Esophagus squamous epithelium (tissue), 5 donors: ENCODE results near the gene KIAA0408. TPM values are rescaled to one million over a fixed set of nuclear protein-coding genes. Genes with fewer than 3 reads are reported as not detected.

Experiments used
- DNase-seq: peaks from one replicate; lab custom pipeline; 2025; lab: John Stamatoyannopoulos, UW
- H3K27ac ChIP-seq, 4 donors: fragments of 200-600 bp; sonication (generic); one replicate each; pipeline ENCODE4 v1.5.1; 2016 to 2019; ENCODE audit warnings: mild to moderate bottlenecking in 1 of 4
- H3K27me3 ChIP-seq, 4 donors: fragments of 200-600 bp; sonication (generic); 1 replicate in 3 of 4; 2 replicates in 1 of 4; pipeline versions ENCODE4 v1.5.1 to v1.6.0; 2017 to 2021; ENCODE audit warnings: antibody characterized with exemption in 1 of 4
- H3K36me3 ChIP-seq, 3 donors: fragments of 200-600 bp; sonication (generic); one replicate each; pipeline ENCODE4 v1.5.1; 2016 to 2019
- H3K4me1 ChIP-seq, 3 donors: fragments of 200-600 bp; sonication (generic); one replicate each; pipeline ENCODE4 v1.5.1; 2017 to 2019
- H3K4me3 ChIP-seq, 4 donors: fragments of 200-600 bp; sonication (generic); 1 replicate in 3 of 4; 2 replicates in 1 of 4; pipeline ENCODE4 v1.5.1; 2016 to 2019; ENCODE audit warnings: mild to moderate bottlenecking in 2 of 4, moderate library complexity in 1 of 4
- H3K9me3 ChIP-seq, 3 donors: fragments of 200-600 bp; sonication (generic); one replicate each; pipeline ENCODE4 v1.5.1; 2016 to 2019
- CTCF ChIP-seq, 6 experiments: fragments of 450-650 bp in 4 of 6; fragments of 200-600 bp in 2 of 6; sonication (generic) in 2 of 6; IDR thresholded peaks; one replicate each; pipeline ENCODE4 v1.5.1; 2016 to 2019; ENCODE audit warnings: antibody characterized with exemption in 6 of 6, mild to moderate bottlenecking in 4 of 6, moderate library complexity in 4 of 6
- POLR2A ChIP-seq, 4 donors: fragments of 450-650 bp; IDR thresholded peaks; one replicate each; pipeline ENCODE4 v1.6.1; 2017; ENCODE audit warnings: antibody characterized with exemption in 4 of 4, mild to moderate bottlenecking in 4 of 4, moderate library complexity in 3 of 4
- WGBS, 2 donors: methylation state at CpG; one replicate each; pipeline ENCODE4 v1.1.5; 2018; 5-methylcytosine and 5-hydroxymethylcytosine counted together
- intact Hi-C: fragments of 100-400 bp; cut with DNase I; formaldehyde crosslinking; loops from one replicate; pipeline ENCODE4 v1.15.0; 2022
- total RNA-seq, 4 donors: library from RNA; depleted of rRNA; stranded (reverse); fragments of >200 nt; gene quantifications; one replicate each; pipeline ENCODE4 v1.1.0, GENCODE V29; 2016
- donor health status: DM: yes; HTN: yes; CAD: no.

Gene KIAA0408
- total RNA-seq, 4 donors from 2014 or later: 0.34 to 16.4 (median 2.0) TPM

DNA sequence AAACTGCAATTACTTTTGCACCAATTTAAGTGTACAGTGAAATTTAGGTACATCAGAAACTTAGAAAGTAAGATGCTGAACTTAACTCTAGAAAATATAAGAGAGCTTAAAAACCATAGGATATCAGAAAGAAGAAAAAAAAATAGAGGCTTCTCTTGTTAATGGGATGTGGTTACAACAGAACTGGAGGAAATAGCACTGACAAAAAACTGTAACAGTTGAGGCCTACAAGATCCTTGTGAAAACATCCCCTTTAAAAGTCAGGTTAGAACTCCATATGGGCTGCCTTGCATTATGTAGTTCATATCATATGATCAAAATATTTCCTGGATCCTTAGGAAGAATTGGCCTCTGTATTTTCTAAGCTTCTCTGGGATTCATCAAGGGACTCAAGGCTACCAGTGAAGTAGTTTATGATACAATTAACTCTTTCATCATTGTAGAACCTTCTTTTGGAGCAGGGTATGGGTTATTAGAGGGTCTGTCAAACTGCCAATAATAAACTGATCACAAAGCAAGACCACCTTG lies 35.1 kb upstream of the KIAA0408 start:
- no peaks in the 10 kb centered on the region for H3K9me3 ChIP-seq
- no peaks in the 10 kb centered on the region for H3K36me3 ChIP-seq
- no peak overlapping the region for H3K4me3 ChIP-seq
- intact Hi-C loops: no loop called here
- no peak for TF ChIP-seq CTCF (IDR thresholded peaks at IDR 0.05)
- TF ChIP-seq POLR2A (IDR thresholded peaks at IDR 0.05): no peak
- no peaks in the 10 kb centered on the region for H3K4me1 ChIP-seq
- no peak overlapping the region for H3K27ac ChIP-seq
- DNase-seq: no peak
- no peaks in the 10 kb centered on the region for H3K27me3 ChIP-seq

GRCh38 chr6:127489248-127489647 lies 30.1 kb upstream of the KIAA0408 start:
- Histone ChIP-seq H3K4me1 (peaks cover 0 to 7% (median 0%) of the 10 kb centered on the region in 3 donors), H3K36me3 (no peaks in the 10 kb centered on the region), H3K27me3 (no peaks in the 10 kb centered on the region), H3K4me3 (no peak overlapping the region), H3K27ac (no peak overlapping the region), H3K9me3 (no peaks in the 10 kb centered on the region)
- WGBS, 2 donors: 79 to 80% methylated on average over 1 of the region's 1 CpG
- intact Hi-C loops: no loop called here
- no peak for DNase-seq
- TF ChIP-seq CTCF (IDR thresholded peaks at IDR 0.05): no peak
- no peak for TF ChIP-seq POLR2A (IDR thresholded peaks at IDR 0.05)

DNA sequence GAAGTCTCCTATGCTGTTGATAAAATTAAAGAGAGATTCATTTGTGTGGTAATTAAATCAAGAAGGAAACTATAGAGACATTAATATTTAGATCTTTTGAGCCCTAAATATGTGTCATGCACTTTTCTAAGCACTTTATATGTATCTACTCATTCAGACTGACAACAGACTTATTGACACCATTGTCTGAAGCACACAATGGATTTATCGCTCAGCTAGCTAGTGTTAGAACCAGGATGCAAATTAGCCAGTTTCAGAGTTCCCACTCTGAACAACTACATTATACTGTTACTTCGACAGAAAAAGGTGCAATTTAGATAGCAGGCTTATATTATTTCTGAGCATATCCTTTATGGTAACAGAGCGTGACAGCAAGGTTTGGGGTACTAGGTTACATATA lies 27.7 kb upstream of the KIAA0408 start:
- no peak overlapping the region for H3K27ac ChIP-seq
- 91 to 96% methylated on average over 3 of the region's 3 CpGs for WGBS, 2 donors
- H3K9me3 ChIP-seq: no peaks in the 10 kb centered on the region
- H3K27me3 ChIP-seq: no peaks in the 10 kb centered on the region
- peaks cover 3 to 14% (median 5%) of the 10 kb centered on the region in 3 donors for H3K4me1 ChIP-seq
- intact Hi-C loops: no loop called here
- H3K4me3 ChIP-seq: no peak overlapping the region
- H3K36me3 ChIP-seq: no peaks in the 10 kb centered on the region
- no peak for TF ChIP-seq CTCF (IDR thresholded peaks at IDR 0.05)
- TF ChIP-seq POLR2A (IDR thresholded peaks at IDR 0.05): no peak
- no peak for DNase-seq

DNA sequence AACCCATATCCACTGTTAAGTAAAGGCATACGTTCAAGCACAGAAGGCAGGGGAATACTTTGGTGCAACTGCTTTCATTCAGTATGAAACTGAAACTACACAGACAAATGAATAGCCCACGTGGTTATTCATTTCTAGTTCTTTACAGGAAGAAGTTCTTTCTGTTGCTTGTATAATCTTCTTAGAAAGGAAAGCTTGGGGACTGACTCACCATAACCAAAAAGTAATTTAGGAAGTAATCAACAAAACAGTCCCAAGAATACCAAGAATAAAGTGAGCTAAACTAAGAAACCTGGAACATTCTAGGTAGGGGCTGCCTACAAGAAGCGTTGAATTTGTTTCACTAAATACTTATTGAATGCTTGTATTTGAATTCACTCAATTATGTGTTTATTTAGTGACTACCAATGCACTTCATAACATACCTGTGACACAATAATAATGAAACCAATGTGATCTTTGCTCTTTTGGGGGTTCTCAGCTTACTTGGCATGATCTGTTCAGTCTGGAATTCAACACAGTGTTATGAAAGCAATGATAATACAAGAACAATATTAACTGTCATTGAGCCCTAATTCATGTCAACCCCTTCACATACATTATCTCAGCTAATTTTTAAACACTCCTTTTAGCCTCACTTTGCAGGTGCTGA lies 25.1 kb upstream of the KIAA0408 start:
- Histone ChIP-seq H3K4me3 (peak overlapping the region in 2 of 4 donors; percentile 8 to 17), H3K4me1 (peaks cover 3 to 14% (median 5%) of the 10 kb centered on the region in 3 donors), H3K36me3 (no peaks in the 10 kb centered on the region), H3K27ac (no peak overlapping the region), H3K27me3 (no peaks in the 10 kb centered on the region), H3K9me3 (no peaks in the 10 kb centered on the region)
- TF ChIP-seq CTCF (IDR thresholded peaks at IDR 0.05) (no peak), POLR2A (IDR thresholded peaks at IDR 0.05) (no peak)
- WGBS, 2 donors: 12 to 18% methylated on average over 3 of the region's 3 CpGs
- no peak for DNase-seq
- intact Hi-C loops: no loop called here

DNA sequence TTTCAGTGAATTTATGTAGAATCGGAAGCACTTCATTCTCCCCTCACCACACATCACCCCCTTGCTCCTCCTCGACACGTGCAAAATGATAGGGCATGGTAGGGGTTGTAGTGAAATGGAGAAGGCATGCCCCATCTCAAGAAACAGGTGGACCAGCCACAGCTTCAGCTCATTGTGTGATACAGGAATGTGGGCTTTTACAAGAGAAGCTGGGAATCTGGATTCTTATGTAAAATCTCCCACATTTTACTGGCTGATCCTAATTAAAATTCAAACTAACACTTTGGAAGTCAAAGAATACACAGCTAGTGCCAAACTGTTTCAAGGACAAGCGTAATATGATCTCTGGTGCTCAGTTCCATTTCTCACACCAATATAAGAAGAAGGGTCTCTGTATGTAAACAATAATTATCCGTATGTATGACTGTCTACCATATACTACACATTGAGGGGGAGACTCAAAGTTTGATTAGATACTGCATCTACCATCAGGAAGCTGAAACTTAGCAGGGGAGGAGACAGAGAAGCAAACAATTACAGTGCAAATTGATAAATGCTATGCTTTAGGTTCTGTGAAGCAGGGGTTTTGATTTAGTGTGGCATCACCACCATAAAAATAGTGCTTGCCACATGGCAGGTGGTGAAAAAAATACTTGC lies 24.3 kb upstream of the KIAA0408 start:
- Histone ChIP-seq H3K4me1 (peaks cover 3 to 14% (median 5%) of the 10 kb centered on the region in 3 donors), H3K27me3 (no peaks in the 10 kb centered on the region), H3K36me3 (no peaks in the 10 kb centered on the region), H3K4me3 (peak overlapping the region in 2 of 4 donors; percentile 8 to 17), H3K9me3 (no peaks in the 10 kb centered on the region), H3K27ac (no peak overlapping the region)
- intact Hi-C loops: no loop called here
- 83 to 88% methylated on average over 5 of the region's 5 CpGs for WGBS, 2 donors
- no peak for TF ChIP-seq CTCF (IDR thresholded peaks at IDR 0.05)
- no peak for TF ChIP-seq POLR2A (IDR thresholded peaks at IDR 0.05)
- DNase-seq: no peak
